ENCODE measurements around the gene ERI3. TPM values are rescaled to one million over a fixed set of nuclear protein-coding genes. Genes with fewer than 3 reads are reported as not detected.

Gene ERI3
- total RNA-seq, 1 donor from 2014 or later: 58.3 TPM

DNA sequence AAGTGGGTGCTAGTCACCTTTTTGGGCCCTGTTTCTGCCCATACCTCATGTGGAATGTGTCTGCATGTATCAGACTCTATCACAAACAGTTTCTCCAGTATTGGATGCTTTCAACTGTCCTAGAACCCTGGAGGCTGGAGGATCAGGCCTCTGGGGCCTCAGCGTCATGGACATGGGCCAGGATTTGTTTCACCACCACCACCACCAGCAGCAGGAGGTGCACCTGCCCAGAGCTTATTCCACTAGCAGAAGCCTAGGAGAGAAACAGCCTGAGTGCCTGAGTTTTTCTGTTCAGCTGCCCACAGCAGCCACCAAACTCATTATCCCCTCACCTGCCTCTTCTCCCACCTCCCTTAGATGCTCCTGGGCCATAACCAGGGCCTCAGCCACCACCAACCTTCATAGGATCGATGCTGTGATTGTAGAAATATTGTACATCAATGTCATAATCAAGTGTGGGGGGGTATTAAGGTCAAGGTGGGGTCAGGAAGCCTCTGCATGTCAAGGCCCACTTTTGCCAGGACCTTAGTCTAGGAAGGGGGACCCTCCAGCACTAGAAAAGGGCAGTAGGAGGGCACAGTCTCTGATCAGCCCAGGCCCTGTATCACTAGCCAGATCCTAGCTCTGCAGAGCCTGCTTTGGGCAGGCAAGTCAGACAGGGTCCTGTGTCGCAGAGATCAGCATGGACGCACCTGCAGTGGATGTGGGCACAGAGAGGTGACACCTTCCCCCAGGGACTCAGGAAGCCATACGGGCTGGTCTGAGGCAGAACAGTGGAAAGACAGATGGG lies 132.5 kb downstream of the ERI3 start:
- no peaks in the 10 kb centered on the region for H3K4me1 Mint-ChIP-seq (ENCODE audit: low read depth, unreplicated experiment)
- H3K9me3 ChIP-seq (ENCODE audit: insufficient read depth, low read depth, low read length): no peaks in the 10 kb centered on the region
- no peaks in the 10 kb centered on the region for H3K36me3 Mint-ChIP-seq (ENCODE audit: low read depth, unreplicated experiment)
- no peak overlapping the region for H3K4me3 ChIP-seq (ENCODE audit: insufficient read depth, low read depth, low read length)
- FAIRE-seq: no peak
- no peak overlapping the region for H3K27ac Mint-ChIP-seq (ENCODE audit: unreplicated experiment)
- H3K4me1 ChIP-seq (ENCODE audit: insufficient read depth, low read length): peaks cover 6% of the 10 kb centered on the region
- H2AFZ ChIP-seq (ENCODE audit: low read depth, low read length): no peak overlapping the region
- no peak overlapping the region for H3K9ac ChIP-seq (ENCODE audit: low read length)
- no peaks in the 10 kb centered on the region for H3K27me3 Mint-ChIP-seq (ENCODE audit: low read depth, unreplicated experiment)
- H3K4me3 Mint-ChIP-seq (ENCODE audit: unreplicated experiment): no peak overlapping the region
- no peaks in the 10 kb centered on the region for H3K27me3 ChIP-seq (ENCODE audit: insufficient read depth, low read length)
- H3K4me2 ChIP-seq (ENCODE audit: low read length): no peak overlapping the region
- DNase-seq (ENCODE audit: low read depth): no peak
- peaks cover 9% of the 10 kb centered on the region for H3K36me3 ChIP-seq (ENCODE audit: insufficient read depth, low read length)
- TF ChIP-seq, protein P1, sequence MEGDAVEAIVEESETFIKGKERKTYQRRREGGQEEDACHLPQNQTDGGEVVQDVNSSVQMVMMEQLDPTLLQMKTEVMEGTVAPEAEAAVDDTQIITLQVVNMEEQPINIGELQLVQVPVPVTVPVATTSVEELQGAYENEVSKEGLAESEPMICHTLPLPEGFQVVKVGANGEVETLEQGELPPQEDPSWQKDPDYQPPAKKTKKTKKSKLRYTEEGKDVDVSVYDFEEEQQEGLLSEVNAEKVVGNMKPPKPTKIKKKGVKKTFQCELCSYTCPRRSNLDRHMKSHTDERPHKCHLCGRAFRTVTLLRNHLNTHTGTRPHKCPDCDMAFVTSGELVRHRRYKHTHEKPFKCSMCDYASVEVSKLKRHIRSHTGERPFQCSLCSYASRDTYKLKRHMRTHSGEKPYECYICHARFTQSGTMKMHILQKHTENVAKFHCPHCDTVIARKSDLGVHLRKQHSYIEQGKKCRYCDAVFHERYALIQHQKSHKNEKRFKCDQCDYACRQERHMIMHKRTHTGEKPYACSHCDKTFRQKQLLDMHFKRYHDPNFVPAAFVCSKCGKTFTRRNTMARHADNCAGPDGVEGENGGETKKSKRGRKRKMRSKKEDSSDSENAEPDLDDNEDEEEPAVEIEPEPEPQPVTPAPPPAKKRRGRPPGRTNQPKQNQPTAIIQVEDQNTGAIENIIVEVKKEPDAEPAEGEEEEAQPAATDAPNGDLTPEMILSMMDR (IDR thresholded peaks at IDR 0.05; ENCODE audit: insufficient read depth, low read depth, low read length): no peak
- no peak for TF ChIP-seq EZH2 (IDR thresholded peaks at IDR 0.05; ENCODE audit: insufficient read depth, low read length)
- no peaks in the 10 kb centered on the region for H3K9me3 Mint-ChIP-seq (ENCODE audit: unreplicated experiment)
- no peaks in the 10 kb centered on the region for H3K79me2 ChIP-seq (ENCODE audit: insufficient read depth, low read length)
- peaks cover 27% of the 10 kb centered on the region for H4K20me1 ChIP-seq (ENCODE audit: insufficient read depth, low read length)
- H3K27ac ChIP-seq (ENCODE audit: low read depth, low read length): no peak overlapping the region

DNA sequence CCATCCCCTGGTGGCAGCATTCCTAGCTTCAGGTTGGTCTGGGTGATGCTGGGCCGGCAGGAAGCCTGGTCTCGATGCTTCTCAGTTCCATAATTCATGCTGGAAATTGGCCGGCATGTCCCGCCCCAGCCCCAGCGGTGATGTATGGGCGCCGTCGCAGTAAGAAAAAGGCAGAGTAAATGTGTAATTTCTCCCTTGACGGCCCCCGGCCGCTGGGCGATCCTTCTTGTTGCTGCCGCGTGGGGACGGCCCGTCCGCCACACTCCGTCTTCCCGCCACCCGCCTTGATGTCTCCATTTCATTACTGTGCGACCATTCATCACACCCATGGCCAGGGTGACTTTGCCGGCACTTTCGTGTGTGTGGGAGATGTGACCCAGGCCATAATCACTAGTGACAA lies 133.3 kb downstream of the ERI3 start:
- no peaks in the 10 kb centered on the region for H3K27me3 ChIP-seq (ENCODE audit: insufficient read depth, low read length)
- H3K9me3 ChIP-seq (ENCODE audit: insufficient read depth, low read depth, low read length): no peaks in the 10 kb centered on the region
- H3K4me2 ChIP-seq (ENCODE audit: low read length): no peak overlapping the region
- peaks cover 14% of the 10 kb centered on the region for H3K36me3 ChIP-seq (ENCODE audit: insufficient read depth, low read length)
- no peaks in the 10 kb centered on the region for H3K9me3 Mint-ChIP-seq (ENCODE audit: unreplicated experiment)
- DNase-seq (ENCODE audit: low read depth): no peak
- H3K27ac ChIP-seq (ENCODE audit: low read depth, low read length): no peak overlapping the region
- no peak overlapping the region for H3K4me3 ChIP-seq (ENCODE audit: insufficient read depth, low read depth, low read length)
- no peak for TF ChIP-seq EZH2 (IDR thresholded peaks at IDR 0.05; ENCODE audit: insufficient read depth, low read length)
- TF ChIP-seq, protein P1 (IDR thresholded peaks at IDR 0.05; ENCODE audit: insufficient read depth, low read depth, low read length): no peak
- no peak for FAIRE-seq
- H2AFZ ChIP-seq (ENCODE audit: low read depth, low read length): no peak overlapping the region
- H3K27ac Mint-ChIP-seq (ENCODE audit: unreplicated experiment): no peak overlapping the region
- no peaks in the 10 kb centered on the region for H3K79me2 ChIP-seq (ENCODE audit: insufficient read depth, low read length)
- H3K27me3 Mint-ChIP-seq (ENCODE audit: low read depth, unreplicated experiment): no peaks in the 10 kb centered on the region
- H4K20me1 ChIP-seq (ENCODE audit: insufficient read depth, low read length): peaks cover 31% of the 10 kb centered on the region
- no peak overlapping the region for H3K4me3 Mint-ChIP-seq (ENCODE audit: unreplicated experiment)
- H3K4me1 ChIP-seq (ENCODE audit: insufficient read depth, low read length): peaks cover 6% of the 10 kb centered on the region
- no peaks in the 10 kb centered on the region for H3K36me3 Mint-ChIP-seq (ENCODE audit: low read depth, unreplicated experiment)
- H3K9ac ChIP-seq (ENCODE audit: low read length): no peak overlapping the region
- H3K4me1 Mint-ChIP-seq (ENCODE audit: low read depth, unreplicated experiment): no peaks in the 10 kb centered on the region

DNA sequence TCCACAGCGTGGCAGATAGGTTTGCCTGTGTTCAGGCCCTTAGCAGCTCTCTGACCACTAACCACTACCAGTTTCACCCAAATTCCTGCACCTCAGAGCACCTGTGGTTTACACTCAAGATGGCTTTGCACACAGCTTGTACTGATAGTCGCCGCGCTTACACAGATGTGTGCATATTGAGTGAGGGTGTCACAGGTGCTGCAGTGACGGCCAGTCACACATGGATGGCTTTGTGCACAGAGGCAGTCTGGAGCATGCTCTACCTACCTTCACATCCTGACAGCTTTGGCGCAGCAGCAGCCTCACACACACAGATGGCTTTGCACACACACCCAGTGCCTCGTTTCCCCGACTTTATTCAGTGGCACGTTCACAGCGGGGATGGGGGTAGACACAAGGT lies 134.3 kb downstream of the ERI3 start:
- H3K27ac ChIP-seq (ENCODE audit: low read depth, low read length): no peak overlapping the region
- Mint-ChIP-seq H3K27ac (ENCODE audit: unreplicated experiment) (no peak overlapping the region), H3K27me3 (ENCODE audit: low read depth, unreplicated experiment) (no peaks in the 10 kb centered on the region)

More for the DNA sequence above, 134.3 kb downstream of the ERI3 start:
- FAIRE-seq (no peak), DNase-seq (ENCODE audit: low read depth) (no peak)
- no peak for TF ChIP-seq EZH2 (IDR thresholded peaks at IDR 0.05; ENCODE audit: insufficient read depth, low read length)
- TF ChIP-seq, protein P1 (IDR thresholded peaks at IDR 0.05; ENCODE audit: insufficient read depth, low read depth, low read length): no peak
- no peak overlapping the region for H2AFZ ChIP-seq (ENCODE audit: low read depth, low read length)
- H4K20me1 ChIP-seq (ENCODE audit: insufficient read depth, low read length): peaks cover 31% of the 10 kb centered on the region
- Mint-ChIP-seq H3K4me3 (ENCODE audit: unreplicated experiment) (no peak overlapping the region), H3K4me1 (ENCODE audit: low read depth, unreplicated experiment) (no peaks in the 10 kb centered on the region), H3K36me3 (ENCODE audit: low read depth, unreplicated experiment) (no peaks in the 10 kb centered on the region), H3K9me3 (ENCODE audit: unreplicated experiment) (no peaks in the 10 kb centered on the region)
- H3K9ac ChIP-seq (ENCODE audit: low read length): no peak overlapping the region
- no peaks in the 10 kb centered on the region for H3K79me2 ChIP-seq (ENCODE audit: insufficient read depth, low read length)
- H3K36me3 ChIP-seq (ENCODE audit: insufficient read depth, low read length): peaks cover 14% of the 10 kb centered on the region
- H3K27me3 ChIP-seq (ENCODE audit: insufficient read depth, low read length): no peaks in the 10 kb centered on the region
- H3K4me2 ChIP-seq (ENCODE audit: low read length): no peak overlapping the region
- H3K4me1 ChIP-seq (ENCODE audit: insufficient read depth, low read length): peaks cover 6% of the 10 kb centered on the region
- no peak overlapping the region for H3K4me3 ChIP-seq (ENCODE audit: insufficient read depth, low read depth, low read length)
- H3K9me3 ChIP-seq (ENCODE audit: insufficient read depth, low read depth, low read length): no peaks in the 10 kb centered on the region
